ENCODE results near the gene ZNF284. TPM values are rescaled to one million over a fixed set of nuclear protein-coding genes. Genes with fewer than 3 reads are reported as not detected.
A peak's percentile ranks its signal among the peaks of the same experiment; 100 is the strongest.

ZNF284 gene
- total RNA-seq, 4 donors from 2014 or later: 1.8 to 3.1 (median 2.0) TPM

- H3K36me3 ChIP-seq: peaks cover 0 to 97% (median 30%) of the 10 kb centered on the region in 3 donors
- H3K27ac ChIP-seq: no peak overlapping the region
- DNase-seq (ENCODE audit: low spot score in 2 of 2): no peak
- H3K9me3 ChIP-seq: peaks cover 0 to 73% (median 11%) of the 10 kb centered on the region in 4 donors
- H3K27me3 ChIP-seq: no peaks in the 10 kb centered on the region
- H3K4me1 ChIP-seq: no peaks in the 10 kb centered on the region
- no peak overlapping the region for H3K4me3 ChIP-seq
- TF ChIP-seq POLR2A (IDR thresholded peaks at IDR 0.05) (no peak), EP300 (IDR thresholded peaks at IDR 0.05) (no peak), CTCF (IDR thresholded peaks at IDR 0.05) (no peak)
- 91 to 97% methylated on average over 1 of the region's 1 CpG for WGBS, 2 donors
Measured at GRCh38 chr19:44061038-44061437, 10.9 kb upstream of the ZNF284 start.

GRCh38 chr19:44066305-44066704 lies 5.7 kb upstream of the ZNF284 start:
- Histone ChIP-seq H3K9me3 (peaks cover 3 to 93% (median 23%) of the 10 kb centered on the region in 4 donors), H3K4me1 (no peaks in the 10 kb centered on the region), H3K4me3 (no peak overlapping the region), H3K27ac (no peak overlapping the region), H3K36me3 (peaks cover 0 to 74% (median 29%) of the 10 kb centered on the region in 3 donors), H3K27me3 (no peaks in the 10 kb centered on the region)
- no peak for TF ChIP-seq POLR2A (IDR thresholded peaks at IDR 0.05)
- no peak for TF ChIP-seq EP300 (IDR thresholded peaks at IDR 0.05)
- TF ChIP-seq CTCF (IDR thresholded peaks at IDR 0.05): no peak
- DNase-seq (ENCODE audit: low spot score in 2 of 2): no peak
- WGBS, 2 donors: 63 to 65% methylated on average over 3 of the region's 3 CpGs

GRCh38 chr19:44069415-44069814 lies 2.5 kb upstream of the ZNF284 start:
- Histone ChIP-seq H3K27ac (no peak overlapping the region), H3K27me3 (no peaks in the 10 kb centered on the region), H3K4me3 (no peak overlapping the region), H3K4me1 (peaks cover 0 to 11% (median 5%) of the 10 kb centered on the region in 4 donors), H3K36me3 (peaks cover 0 to 43% (median 13%) of the 10 kb centered on the region in 3 donors), H3K9me3 (peaks cover 3 to 65% (median 20%) of the 10 kb centered on the region in 4 donors)
- DNase-seq (ENCODE audit: low spot score in 2 of 2): no peak
- 88 to 100% methylated on average over 1 of the region's 1 CpG for WGBS, 2 donors
- TF ChIP-seq EP300 (IDR thresholded peaks at IDR 0.05) (no peak), CTCF (IDR thresholded peaks at IDR 0.05) (no peak), POLR2A (IDR thresholded peaks at IDR 0.05) (no peak)

- TF ChIP-seq CTCF (IDR thresholded peaks at IDR 0.05) (no peak), EP300 (IDR thresholded peaks at IDR 0.05) (no peak), POLR2A (IDR thresholded peaks at IDR 0.05) (no peak)
- DNase-seq (ENCODE audit: low spot score in 2 of 2): no peak
- Histone ChIP-seq H3K4me1 (peaks cover 0 to 11% (median 5%) of the 10 kb centered on the region in 4 donors), H3K36me3 (peaks cover 0 to 28% (median 0%) of the 10 kb centered on the region in 3 donors), H3K27ac (no peak overlapping the region), H3K27me3 (no peaks in the 10 kb centered on the region), H3K9me3 (peaks cover 0 to 31% (median 1%) of the 10 kb centered on the region in 4 donors), H3K4me3 (peak overlapping the region; percentile 57 to 71 (median 63))
- 19 to 22% methylated on average over 18 of the region's 18 CpGs for WGBS, 2 donors
Measured at GRCh38 chr19:44072543-44073401, 813 bp downstream of the ZNF284 start.

GRCh38 chr19:44076325-44076724 lies 4.4 kb downstream of the ZNF284 start:
- H3K36me3 ChIP-seq: peaks cover 0 to 52% (median 7%) of the 10 kb centered on the region in 3 donors
- H3K4me3 ChIP-seq: no peak overlapping the region
- peaks cover 0 to 11% (median 5%) of the 10 kb centered on the region in 4 donors for H3K4me1 ChIP-seq
- H3K27ac ChIP-seq: no peak overlapping the region
- no peaks in the 10 kb centered on the region for H3K27me3 ChIP-seq
- no peak for TF ChIP-seq POLR2A (IDR thresholded peaks at IDR 0.05)
- TF ChIP-seq CTCF (IDR thresholded peaks at IDR 0.05): no peak
- TF ChIP-seq EP300 (IDR thresholded peaks at IDR 0.05): no peak
- DNase-seq (ENCODE audit: low spot score in 2 of 2): no peak
- 85 to 88% methylated on average over 2 of the region's 2 CpGs for WGBS, 2 donors
- no peaks in the 10 kb centered on the region for H3K9me3 ChIP-seq
